ENCODE measurements around the gene KDM1A.

The KDM1A gene

GRCh38 chr1:23118957-23119792 lies 99.9 kb downstream of the KDM1A start:
- no peak overlapping the region for H3K4me3 ChIP-seq (ENCODE audit: low read length)
- no peak for DNase-seq (ENCODE audit: low read depth)
- TF ChIP-seq, protein P1, sequence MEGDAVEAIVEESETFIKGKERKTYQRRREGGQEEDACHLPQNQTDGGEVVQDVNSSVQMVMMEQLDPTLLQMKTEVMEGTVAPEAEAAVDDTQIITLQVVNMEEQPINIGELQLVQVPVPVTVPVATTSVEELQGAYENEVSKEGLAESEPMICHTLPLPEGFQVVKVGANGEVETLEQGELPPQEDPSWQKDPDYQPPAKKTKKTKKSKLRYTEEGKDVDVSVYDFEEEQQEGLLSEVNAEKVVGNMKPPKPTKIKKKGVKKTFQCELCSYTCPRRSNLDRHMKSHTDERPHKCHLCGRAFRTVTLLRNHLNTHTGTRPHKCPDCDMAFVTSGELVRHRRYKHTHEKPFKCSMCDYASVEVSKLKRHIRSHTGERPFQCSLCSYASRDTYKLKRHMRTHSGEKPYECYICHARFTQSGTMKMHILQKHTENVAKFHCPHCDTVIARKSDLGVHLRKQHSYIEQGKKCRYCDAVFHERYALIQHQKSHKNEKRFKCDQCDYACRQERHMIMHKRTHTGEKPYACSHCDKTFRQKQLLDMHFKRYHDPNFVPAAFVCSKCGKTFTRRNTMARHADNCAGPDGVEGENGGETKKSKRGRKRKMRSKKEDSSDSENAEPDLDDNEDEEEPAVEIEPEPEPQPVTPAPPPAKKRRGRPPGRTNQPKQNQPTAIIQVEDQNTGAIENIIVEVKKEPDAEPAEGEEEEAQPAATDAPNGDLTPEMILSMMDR (IDR thresholded peaks at IDR 0.05; ENCODE audit: insufficient read depth, low read depth, low read length, missing control alignments), result no peak

- no peak for DNase-seq (ENCODE audit: low read depth)
- TF ChIP-seq, protein P1 (IDR thresholded peaks at IDR 0.05; ENCODE audit: insufficient read depth, low read depth, low read length, missing control alignments), result no peak
- no peak overlapping the region for H3K4me3 ChIP-seq (ENCODE audit: low read length)
Observed at GRCh38 chr1:23120383-23120782, 101.1 kb downstream of the KDM1A start.

DNA sequence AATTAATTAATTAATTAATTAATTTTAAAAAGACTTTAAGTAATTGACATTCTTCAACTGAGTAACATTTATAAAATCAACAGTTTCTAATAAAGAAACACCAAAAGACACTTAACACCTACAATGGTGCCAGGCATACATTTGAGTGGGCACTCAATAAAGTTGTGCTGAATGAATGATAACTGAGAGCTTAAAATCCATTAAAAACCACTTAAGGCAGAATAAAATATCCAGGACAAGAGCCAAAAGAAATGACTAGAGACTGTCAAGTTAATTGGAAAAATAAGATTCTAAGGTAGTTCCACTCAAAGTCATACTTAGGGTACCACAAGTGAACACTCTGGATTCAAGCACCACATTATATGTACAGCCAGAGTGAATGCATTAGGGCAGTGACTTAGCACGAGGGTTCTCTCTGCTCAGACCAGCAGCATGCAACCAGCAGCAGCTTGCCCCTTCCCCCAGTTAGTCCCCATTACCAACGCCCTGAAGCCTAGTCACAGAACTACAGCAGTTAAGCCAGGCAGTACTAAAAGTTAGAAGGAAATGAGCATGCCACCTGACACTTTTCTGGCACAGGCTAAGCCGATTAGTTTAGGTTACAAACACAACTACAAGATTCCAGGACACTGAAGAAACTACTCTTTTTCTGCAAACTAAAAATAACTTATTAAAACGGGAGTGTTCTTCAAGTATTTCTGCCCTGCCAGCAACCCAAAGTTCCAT lies 102.9 kb downstream of the KDM1A start:
- peak; percentile 46 for DNase-seq (ENCODE audit: low read depth)
- peak overlapping the region; percentile 3 for H3K4me3 ChIP-seq (ENCODE audit: low read length)
- TF ChIP-seq, protein P1 (IDR thresholded peaks at IDR 0.05; ENCODE audit: insufficient read depth, low read depth, low read length, missing control alignments), result no peak

DNA sequence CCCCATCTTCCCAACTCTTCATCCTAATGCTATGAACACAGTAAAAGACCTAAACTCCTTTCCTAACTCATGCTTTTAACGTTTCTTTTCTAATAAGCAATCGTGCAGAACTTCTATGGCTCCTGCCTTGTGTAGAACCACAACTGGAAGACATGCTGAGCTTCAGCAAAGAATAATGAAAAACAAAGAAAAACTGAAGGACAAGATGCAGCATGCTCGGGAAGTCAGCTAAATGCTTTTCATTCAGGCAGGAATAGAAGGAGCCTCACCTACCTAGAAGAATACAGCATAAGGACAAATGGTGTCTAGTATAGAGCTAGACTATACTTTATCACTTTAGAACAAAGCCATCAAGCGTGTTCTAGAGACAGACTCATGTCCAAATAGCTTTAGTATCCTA lies 103.5 kb downstream of the KDM1A start:
- TF ChIP-seq, protein P1 (IDR thresholded peaks at IDR 0.05; ENCODE audit: insufficient read depth, low read depth, low read length, missing control alignments), result no peak
- H3K4me3 ChIP-seq (ENCODE audit: low read length), result peak overlapping the region; percentile 1
- peak; percentile 50 for DNase-seq (ENCODE audit: low read depth)

DNA sequence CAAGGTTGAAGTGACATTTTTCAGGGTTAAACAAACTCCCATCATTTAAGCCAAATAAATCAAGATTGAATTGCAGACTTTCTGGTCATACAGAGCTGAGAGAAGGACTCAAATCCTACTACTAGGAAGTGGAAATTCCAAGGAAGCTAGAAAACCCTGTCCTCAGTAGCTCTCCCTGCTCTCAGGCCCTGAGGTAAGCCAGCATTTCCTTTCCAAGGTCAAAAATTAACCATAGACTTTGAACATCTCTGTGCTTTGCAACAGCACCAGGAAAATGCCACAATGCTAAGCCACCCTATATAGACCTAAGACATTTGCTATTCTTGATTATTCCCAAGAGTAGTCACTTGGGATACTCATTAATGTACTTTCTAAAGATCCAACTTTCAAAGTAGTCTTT lies 104.3 kb downstream of the KDM1A start:
- TF ChIP-seq, protein P1 (IDR thresholded peaks at IDR 0.05; ENCODE audit: insufficient read depth, low read depth, low read length, missing control alignments), result no peak
- DNase-seq (ENCODE audit: low read depth), result no peak
- no peak overlapping the region for H3K4me3 ChIP-seq (ENCODE audit: low read length)

GRCh38 chr1:23124259-23125026 lies 105.2 kb downstream of the KDM1A start:
- no peak for DNase-seq (ENCODE audit: low read depth)
- H3K4me3 ChIP-seq (ENCODE audit: low read length), result no peak overlapping the region
- TF ChIP-seq, protein P1 (IDR thresholded peaks at IDR 0.05; ENCODE audit: insufficient read depth, low read depth, low read length, missing control alignments), result no peak
